ACC112 (cell line): ENCODE data around the gene FGFBP3.
A peak's percentile ranks its signal among the peaks of the same experiment; 100 is the strongest.
"Not testable (repeated sequence)": the region's sequence is repeated elsewhere in the genome, so short reads cannot be mapped to it uniquely, and the experiment has no call there.

ENCODE experiments used
- H2AFZ ChIP-seq: fragments of 200-600 bp; sonication (generic); one replicate; pipeline ENCODE4 v1.6.0; 2017; ENCODE audit warnings: antibody characterized with exemption, low read length; ENCODE audit not compliant: unreplicated experiment
- H3K27ac ChIP-seq: fragments of 200-600 bp; sonication (generic); 2 replicates; pipeline ENCODE4 v1.5.1; 2014; ENCODE audit warnings: low read depth, mild to moderate bottlenecking, antibody characterized with exemption, low read length, moderate library complexity
- H3K27me3 ChIP-seq: fragments of 200-600 bp; sonication (generic); 2 replicates; pipeline ENCODE4 v1.6.1; 2014; ENCODE audit warnings: mild to moderate bottlenecking, antibody characterized with exemption, low read length, moderate library complexity, mixed read lengths; ENCODE audit not compliant: insufficient read depth
- H3K36me3 ChIP-seq: fragments of 200-600 bp; sonication (generic); 2 replicates; pipeline ENCODE4 v1.6.1; 2016; ENCODE audit warnings: mild to moderate bottlenecking, antibody characterized with exemption, low read length, moderate library complexity, mixed read lengths; ENCODE audit not compliant: insufficient read depth
- H3K4me1 ChIP-seq: fragments of 200-600 bp; sonication (generic); one replicate; pipeline ENCODE4 v1.6.1; 2016; ENCODE audit warnings: low read length, mixed read lengths; ENCODE audit not compliant: insufficient read depth, unreplicated experiment, control insufficient read depth
- H3K4me3 ChIP-seq: fragments of 200-600 bp; sonication (generic); 2 replicates; pipeline ENCODE4 v1.5.1; 2014; ENCODE audit warnings: mild to moderate bottlenecking, low read depth, low read length
- H3K79me2 ChIP-seq: fragments of 200-600 bp; sonication (generic); one replicate; pipeline ENCODE4 v1.6.0; 2016; ENCODE audit warnings: low read length; ENCODE audit not compliant: control insufficient read depth, unreplicated experiment, insufficient read depth

Gene FGFBP3

GRCh38 chr10:91901784-91902677 lies 7.3 kb downstream of the FGFBP3 start:
- peak overlapping the region; percentile 74 for H3K27ac ChIP-seq

GRCh38 chr10:91897421-91897820 lies 11.9 kb downstream of the FGFBP3 start:
- Histone ChIP-seq H3K4me1 (peaks cover 13% of the 10 kb centered on the region), H3K36me3 (no peaks in the 10 kb centered on the region), H3K27me3 (no peaks in the 10 kb centered on the region), H3K27ac (no peak overlapping the region), H3K79me2 (no peaks in the 10 kb centered on the region), H2AFZ (no peak overlapping the region), H3K4me3 (no peak overlapping the region)

More at GRCh38 chr10:91901784-91902677, 7.3 kb downstream of the FGFBP3 start:
- H3K4me1 ChIP-seq = peaks cover 17% of the 10 kb centered on the region
- H3K79me2 ChIP-seq = no peaks in the 10 kb centered on the region
- H3K4me3 ChIP-seq = no peak overlapping the region
- no peaks in the 10 kb centered on the region for H3K27me3 ChIP-seq
- no peaks in the 10 kb centered on the region for H3K36me3 ChIP-seq
- H2AFZ ChIP-seq = peak overlapping the region; percentile 55

GRCh38 chr10:91896212-91896756 lies 13.0 kb downstream of the FGFBP3 start:
- no peaks in the 10 kb centered on the region for H3K27me3 ChIP-seq
- no peak overlapping the region for H3K27ac ChIP-seq
- H2AFZ ChIP-seq = no peak overlapping the region
- no peaks in the 10 kb centered on the region for H3K36me3 ChIP-seq
- peaks cover 7% of the 10 kb centered on the region for H3K4me1 ChIP-seq
- no peak overlapping the region for H3K4me3 ChIP-seq
- H3K79me2 ChIP-seq = no peaks in the 10 kb centered on the region

GRCh38 chr10:91894261-91894685 lies 15.0 kb downstream of the FGFBP3 start:
- not testable (repeated sequence) for H3K4me3 ChIP-seq, H3K36me3 ChIP-seq, H3K27ac ChIP-seq, H3K27me3 ChIP-seq, H3K79me2 ChIP-seq, H2AFZ ChIP-seq, H3K4me1 ChIP-seq

DNA sequence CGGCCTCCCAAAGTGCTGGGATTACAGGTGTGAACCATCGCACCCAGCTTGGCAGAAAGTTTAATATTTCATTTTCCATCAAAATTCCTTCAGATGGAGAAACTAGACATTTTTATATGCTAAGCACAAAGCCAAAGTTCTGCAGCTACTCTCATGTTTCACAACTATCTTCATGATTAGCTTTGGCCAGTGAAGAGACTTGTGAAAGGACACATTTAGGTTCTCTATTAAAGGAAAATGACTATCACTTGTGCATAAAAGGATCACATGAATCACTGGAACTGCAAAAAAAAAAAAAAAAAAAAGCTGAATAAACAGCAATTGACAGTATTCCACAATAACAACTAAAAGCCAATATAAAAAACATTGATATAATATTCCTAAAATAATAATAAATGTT lies 16.2 kb downstream of the FGFBP3 start:
- H3K4me3 ChIP-seq = no peak overlapping the region
- H3K4me1 ChIP-seq = peaks cover 9% of the 10 kb centered on the region
- no peaks in the 10 kb centered on the region for H3K27me3 ChIP-seq
- no peaks in the 10 kb centered on the region for H3K36me3 ChIP-seq
- no peak overlapping the region for H3K27ac ChIP-seq
- H3K79me2 ChIP-seq = no peaks in the 10 kb centered on the region
- H2AFZ ChIP-seq = no peak overlapping the region

GRCh38 chr10:91891125-91892001 lies 17.9 kb downstream of the FGFBP3 start:
- peak overlapping the region; percentile 76 for H3K27ac ChIP-seq
- no peak overlapping the region for H3K4me3 ChIP-seq
- peaks cover 9% of the 10 kb centered on the region for H3K4me1 ChIP-seq
- no peaks in the 10 kb centered on the region for H3K36me3 ChIP-seq
- no peaks in the 10 kb centered on the region for H3K79me2 ChIP-seq
- no peaks in the 10 kb centered on the region for H3K27me3 ChIP-seq
- H2AFZ ChIP-seq = no peak overlapping the region

GRCh38 chr10:91887272-91888076 lies 21.8 kb downstream of the FGFBP3 start:
- H3K27me3 ChIP-seq = no peaks in the 10 kb centered on the region
- H3K79me2 ChIP-seq = no peaks in the 10 kb centered on the region
- no peaks in the 10 kb centered on the region for H3K36me3 ChIP-seq
- peak overlapping the region; percentile 84 for H3K4me3 ChIP-seq
- peak overlapping the region; percentile 71 for H2AFZ ChIP-seq
- H3K27ac ChIP-seq = no peak overlapping the region
- H3K4me1 ChIP-seq = peaks cover 9% of the 10 kb centered on the region

- H3K27me3 ChIP-seq = no peaks in the 10 kb centered on the region
- no peak overlapping the region for H3K27ac ChIP-seq
- peak overlapping the region; percentile 71 for H2AFZ ChIP-seq
- H3K4me3 ChIP-seq = peak overlapping the region; percentile 84
- no peaks in the 10 kb centered on the region for H3K79me2 ChIP-seq
- no peaks in the 10 kb centered on the region for H3K36me3 ChIP-seq
- H3K4me1 ChIP-seq = peaks cover 7% of the 10 kb centered on the region
Observed at GRCh38 chr10:91886954-91887271, 22.4 kb downstream of the FGFBP3 start.

DNA sequence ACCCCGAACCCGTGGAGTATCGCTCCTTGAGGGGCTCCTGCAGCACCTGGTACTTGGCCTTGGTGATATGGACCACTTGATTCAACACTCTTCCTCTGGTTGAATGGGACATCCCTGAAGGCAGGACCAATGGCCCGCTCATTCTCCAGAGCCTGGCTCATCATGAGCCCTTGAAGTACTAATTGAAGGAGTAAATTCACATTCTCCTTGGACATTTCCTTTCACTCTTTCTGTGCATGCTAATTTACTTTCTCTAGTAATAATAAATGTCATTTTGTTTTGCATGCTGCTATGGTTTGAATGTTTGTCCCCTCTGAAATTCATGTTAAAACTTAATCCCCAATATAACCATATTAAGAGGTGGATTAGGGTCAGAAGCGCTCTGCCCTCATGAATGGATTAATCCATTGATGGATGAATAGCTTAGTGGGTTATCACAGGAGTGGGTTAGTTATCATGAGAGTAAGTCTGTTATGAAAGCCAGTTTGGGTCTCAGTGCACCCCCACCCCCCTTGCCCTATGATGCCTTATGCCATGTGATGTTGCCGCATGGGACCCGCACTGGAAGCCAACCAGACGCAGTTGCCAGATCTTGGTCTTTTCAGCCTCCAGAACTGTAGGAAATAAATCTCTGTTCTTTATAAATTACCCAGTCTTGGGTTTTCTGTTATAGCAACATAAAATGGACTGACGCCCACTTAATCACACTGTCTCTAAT lies 23.8 kb downstream of the FGFBP3 start:
- Histone ChIP-seq H2AFZ (no peak overlapping the region), H3K4me3 (no peak overlapping the region), H3K79me2 (no peaks in the 10 kb centered on the region), H3K27me3 (no peaks in the 10 kb centered on the region), H3K36me3 (no peaks in the 10 kb centered on the region), H3K4me1 (peaks cover under 1% of the 10 kb centered on the region), H3K27ac (no peak overlapping the region)
